ENCODE data around the gene MTRFR.

The MTRFR gene

GRCh38 chr12:123270214-123271000 is 37.2 kb downstream of the MTRFR start:
- no peak for DNase-seq (ENCODE audit: low read depth)

- peak; percentile 42 for DNase-seq (ENCODE audit: low read depth)
Observed at GRCh38 chr12:123271001-123271668, 37.9 kb downstream of the MTRFR start.

- no peak for DNase-seq (ENCODE audit: low read depth)
Observed at GRCh38 chr12:123273166-123273565, 39.9 kb downstream of the MTRFR start.

GRCh38 chr12:123278101-123278627 is 44.9 kb downstream of the MTRFR start:
- DNase-seq (ENCODE audit: low read depth): no peak

- DNase-seq (ENCODE audit: low read depth): no peak
Observed at GRCh38 chr12:123280971-123281370, 47.7 kb downstream of the MTRFR start.

GRCh38 chr12:123282111-123282510 is 48.9 kb downstream of the MTRFR start:
- DNase-seq (ENCODE audit: low read depth): no peak

- no peak for DNase-seq (ENCODE audit: low read depth)
Observed at GRCh38 chr12:123283461-123283860, 50.2 kb downstream of the MTRFR start.

- DNase-seq (ENCODE audit: low read depth): no peak
Observed at GRCh38 chr12:123284669-123285068, 51.4 kb downstream of the MTRFR start.

GRCh38 chr12:123286652-123287373 is 53.6 kb downstream of the MTRFR start:
- no peak for DNase-seq (ENCODE audit: low read depth)

GRCh38 chr12:123288751-123289346 is 55.6 kb downstream of the MTRFR start:
- no peak for DNase-seq (ENCODE audit: low read depth)

- no peak for DNase-seq (ENCODE audit: low read depth)
Observed at GRCh38 chr12:123289911-123290310, 56.7 kb downstream of the MTRFR start.

GRCh38 chr12:123293178-123293760 is 60.0 kb downstream of the MTRFR start:
- no peak for DNase-seq (ENCODE audit: low read depth)

- no peak for DNase-seq (ENCODE audit: low read depth)
Observed at GRCh38 chr12:123305136-123305535, 71.9 kb downstream of the MTRFR start.

GRCh38 chr12:123306200-123306599 is 73.0 kb downstream of the MTRFR start:
- DNase-seq (ENCODE audit: low read depth): no peak
